ENCODE data around the gene FKBP1B. TPM values are rescaled to one million over a fixed set of nuclear protein-coding genes. Genes with fewer than 3 reads are reported as not detected.
A peak's percentile ranks its signal among the peaks of the same experiment; 100 is the strongest.

FKBP1B gene
- total RNA-seq, 4 donors from 2014 or later = 6.7 to 16.3 (median 10.9) TPM

DNA sequence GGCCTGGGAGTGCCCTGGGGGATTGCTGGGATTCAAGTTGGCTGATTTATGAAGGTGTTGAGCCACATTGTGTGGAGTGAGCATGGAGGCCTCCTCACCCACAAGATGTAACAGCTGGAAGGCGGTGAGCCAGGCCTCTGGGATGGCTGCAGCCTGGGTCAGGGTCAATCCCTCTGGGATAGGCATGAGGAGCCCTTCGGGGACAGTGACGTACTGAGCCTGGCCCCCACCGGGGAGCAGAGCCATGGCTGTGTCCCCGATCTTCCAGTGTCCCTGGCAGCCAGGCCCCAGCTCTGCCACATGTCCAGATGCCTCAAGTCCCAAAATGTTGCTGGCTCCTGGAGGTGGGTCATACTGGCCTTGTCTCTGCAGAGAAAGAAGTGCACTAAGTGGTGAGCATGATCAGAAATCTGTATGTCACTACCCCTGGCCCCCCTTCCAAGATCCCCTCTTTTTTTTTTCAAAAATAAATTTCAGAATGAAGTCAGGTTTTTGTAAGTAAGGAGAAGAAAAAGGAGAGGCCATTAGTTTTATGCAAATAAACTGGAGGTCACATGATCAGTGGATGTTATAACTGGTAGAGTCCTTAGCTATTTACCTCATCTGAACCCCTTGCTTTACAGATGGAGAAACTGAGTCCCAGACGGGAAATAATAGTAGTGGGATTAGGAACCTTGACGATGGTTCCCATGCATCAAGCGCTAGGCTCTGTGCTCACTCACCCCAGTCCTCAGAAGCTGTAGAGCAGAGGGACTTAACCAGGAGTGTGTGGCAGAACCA, 33.4 kb downstream of the FKBP1B start:
- Histone ChIP-seq H3K27ac (peak overlapping the region; percentile 80 to 96 (median 94)), H3K27me3 (no peaks in the 10 kb centered on the region), H3K9me3 (no peaks in the 10 kb centered on the region), H3K4me3 (peak overlapping the region; percentile 39 to 60 (median 54)), H3K36me3 (peaks cover 0 to 39% (median 0%) of the 10 kb centered on the region in 3 donors), H3K4me1 (peaks cover 0 to 8% (median 6%) of the 10 kb centered on the region in 4 donors)
- no peak for DNase-seq
- no peak for TF ChIP-seq POLR2A (IDR thresholded peaks at IDR 0.05)
- TF ChIP-seq, protein P1, sequence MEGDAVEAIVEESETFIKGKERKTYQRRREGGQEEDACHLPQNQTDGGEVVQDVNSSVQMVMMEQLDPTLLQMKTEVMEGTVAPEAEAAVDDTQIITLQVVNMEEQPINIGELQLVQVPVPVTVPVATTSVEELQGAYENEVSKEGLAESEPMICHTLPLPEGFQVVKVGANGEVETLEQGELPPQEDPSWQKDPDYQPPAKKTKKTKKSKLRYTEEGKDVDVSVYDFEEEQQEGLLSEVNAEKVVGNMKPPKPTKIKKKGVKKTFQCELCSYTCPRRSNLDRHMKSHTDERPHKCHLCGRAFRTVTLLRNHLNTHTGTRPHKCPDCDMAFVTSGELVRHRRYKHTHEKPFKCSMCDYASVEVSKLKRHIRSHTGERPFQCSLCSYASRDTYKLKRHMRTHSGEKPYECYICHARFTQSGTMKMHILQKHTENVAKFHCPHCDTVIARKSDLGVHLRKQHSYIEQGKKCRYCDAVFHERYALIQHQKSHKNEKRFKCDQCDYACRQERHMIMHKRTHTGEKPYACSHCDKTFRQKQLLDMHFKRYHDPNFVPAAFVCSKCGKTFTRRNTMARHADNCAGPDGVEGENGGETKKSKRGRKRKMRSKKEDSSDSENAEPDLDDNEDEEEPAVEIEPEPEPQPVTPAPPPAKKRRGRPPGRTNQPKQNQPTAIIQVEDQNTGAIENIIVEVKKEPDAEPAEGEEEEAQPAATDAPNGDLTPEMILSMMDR (IDR thresholded peaks at IDR 0.05) = no peak

DNA sequence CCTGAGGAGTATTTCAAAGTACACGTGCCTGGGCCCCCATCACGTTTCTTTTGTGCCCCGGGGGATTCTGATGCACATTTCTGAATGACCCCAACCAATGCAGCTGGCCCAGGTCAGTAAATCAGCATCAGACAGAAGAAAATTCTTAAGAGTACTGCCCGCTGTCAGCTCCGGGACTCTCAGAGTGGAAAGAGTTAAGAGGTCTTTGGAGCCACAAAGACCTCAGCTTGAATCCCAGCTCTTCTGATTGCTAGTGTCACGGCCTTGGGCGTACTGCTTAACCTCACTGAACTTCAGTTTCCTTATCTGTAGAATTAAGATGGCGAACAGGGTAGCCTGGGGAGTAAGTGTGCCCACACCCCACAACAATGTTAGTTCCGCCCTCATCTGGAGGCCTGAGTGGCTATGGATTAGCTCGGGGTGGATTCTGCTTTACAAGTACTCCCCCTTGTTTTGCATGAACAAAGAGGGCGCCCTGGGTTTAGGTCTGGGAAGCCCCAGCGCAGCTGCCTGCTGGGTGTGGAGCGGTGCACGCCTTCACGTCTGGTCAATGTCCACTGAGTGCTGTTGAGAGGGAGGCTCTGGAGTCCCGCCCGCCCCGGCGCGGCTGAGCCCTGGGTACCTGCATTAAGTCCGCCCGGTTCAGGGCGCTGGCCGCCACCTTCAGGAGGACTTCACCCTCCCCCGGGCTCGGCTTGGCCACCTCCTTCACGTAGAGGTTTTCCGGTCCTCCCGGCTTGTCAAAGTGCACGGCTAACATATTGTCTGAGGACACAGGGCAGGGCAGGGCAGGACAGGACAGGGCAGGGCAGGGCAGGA, 34.2 kb downstream of the FKBP1B start:
- Histone ChIP-seq H3K4me1 (peaks cover 0 to 7% (median 6%) of the 10 kb centered on the region in 4 donors), H3K27me3 (no peaks in the 10 kb centered on the region), H3K9me3 (no peaks in the 10 kb centered on the region), H3K4me3 (peak overlapping the region; percentile 39 to 60 (median 54)), H3K27ac (peak overlapping the region; percentile 80 to 96 (median 94)), H3K36me3 (peaks cover 0 to 40% (median 0%) of the 10 kb centered on the region in 3 donors)
- TF ChIP-seq, protein P1 (IDR thresholded peaks at IDR 0.05) = no peak
- peak; percentile 48 to 85 for TF ChIP-seq POLR2A (IDR thresholded peaks at IDR 0.05)
- peak; percentile 64 to 97 (median 95) for DNase-seq

DNA sequence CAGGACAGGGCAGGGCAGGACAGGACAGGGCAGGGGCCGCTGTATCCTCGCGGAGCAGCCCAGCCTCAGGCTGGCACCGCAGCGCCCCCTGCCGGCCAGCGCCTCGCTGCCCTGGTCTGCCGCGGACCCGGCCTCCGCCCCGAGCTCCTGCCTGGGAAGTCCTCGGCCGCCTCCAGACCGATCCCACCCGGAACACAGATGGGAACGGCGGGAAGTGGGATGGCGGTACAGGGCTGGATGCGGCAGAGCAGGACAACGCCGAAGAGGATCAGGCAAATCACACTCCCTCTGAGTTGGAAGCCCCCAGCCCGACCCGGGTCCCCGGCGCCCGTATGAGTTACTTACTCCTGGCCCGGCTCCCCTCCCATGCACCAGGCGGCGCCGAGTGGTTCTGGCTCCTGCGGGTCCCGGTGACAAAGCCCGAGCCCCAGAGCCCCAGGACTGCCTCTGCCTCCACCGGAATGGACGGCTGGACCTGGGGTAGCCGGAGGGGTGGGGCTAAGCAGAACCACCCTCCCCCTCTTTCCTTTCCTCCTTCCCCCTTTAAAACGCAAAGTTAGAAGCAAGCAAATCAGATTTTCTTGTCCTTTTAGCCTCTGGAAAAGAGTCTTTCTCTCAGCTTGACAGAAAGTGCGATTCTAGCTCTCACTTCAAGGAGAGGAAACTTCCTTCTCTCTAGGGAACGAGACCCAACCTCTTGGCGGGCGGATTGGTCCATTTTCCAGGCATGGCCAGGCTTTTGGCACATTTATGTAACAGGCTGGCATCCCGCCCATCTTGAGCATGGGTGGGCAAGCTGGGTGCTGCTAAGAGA, 35.1 kb downstream of the FKBP1B start, which contains the start of gene TP53I3:
Gene TP53I3 (minus strand): TSS at position 449 of the 814 bp plus-strand sequence. CDS start 508 bp downstream, outside the sequence.
- Histone ChIP-seq H3K27ac (peak within 1 kb of the TSS; percentile 80 to 96 (median 94)), H3K4me1 (peaks cover 0 to 7% (median 6%) of the 10 kb centered on the region in 4 donors), H3K27me3 (no peaks in the 10 kb centered on the region), H3K4me3 (peak within 1 kb of the TSS; percentile 39 to 60 (median 54)), H3K36me3 (peaks cover 0 to 35% (median 0%) of the 10 kb centered on the region in 3 donors), H3K9me3 (no peaks in the 10 kb centered on the region)
- peak; percentile 86 to 91 for TF ChIP-seq POLR2A (IDR thresholded peaks at IDR 0.05)
- TF ChIP-seq, protein P1 (IDR thresholded peaks at IDR 0.05) = peak; percentile 76 to 99 (median 99)
- DNase-seq = peak; percentile 82 to 93 (median 93)

DNA sequence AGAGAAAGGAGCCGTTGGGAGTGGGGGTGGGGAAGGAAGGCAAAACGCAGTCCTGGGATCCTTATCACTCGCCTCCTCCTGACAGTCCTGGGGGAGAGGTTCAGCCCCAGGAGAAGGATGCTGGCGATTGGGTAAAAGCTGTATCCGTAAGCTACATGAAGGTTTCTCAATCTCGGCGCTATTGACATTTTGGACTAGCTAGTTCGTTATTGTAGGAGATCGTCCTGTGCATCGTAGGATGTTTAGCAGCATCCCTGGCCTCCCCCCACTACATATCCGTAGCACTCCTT, 35.6 kb downstream of the FKBP1B start:
- peak in 1 of 3 donors; percentile 66 for DNase-seq
- Histone ChIP-seq H3K36me3 (peaks cover 0 to 30% (median 0%) of the 10 kb centered on the region in 3 donors), H3K27ac (peak overlapping the region; percentile 80 to 96 (median 94)), H3K4me3 (peak overlapping the region; percentile 39 to 60 (median 54)), H3K9me3 (no peaks in the 10 kb centered on the region), H3K4me1 (peaks cover 0 to 7% (median 6%) of the 10 kb centered on the region in 4 donors), H3K27me3 (no peaks in the 10 kb centered on the region)
- TF ChIP-seq, protein P1 (IDR thresholded peaks at IDR 0.05) = no peak
- no peak for TF ChIP-seq POLR2A (IDR thresholded peaks at IDR 0.05)

DNA sequence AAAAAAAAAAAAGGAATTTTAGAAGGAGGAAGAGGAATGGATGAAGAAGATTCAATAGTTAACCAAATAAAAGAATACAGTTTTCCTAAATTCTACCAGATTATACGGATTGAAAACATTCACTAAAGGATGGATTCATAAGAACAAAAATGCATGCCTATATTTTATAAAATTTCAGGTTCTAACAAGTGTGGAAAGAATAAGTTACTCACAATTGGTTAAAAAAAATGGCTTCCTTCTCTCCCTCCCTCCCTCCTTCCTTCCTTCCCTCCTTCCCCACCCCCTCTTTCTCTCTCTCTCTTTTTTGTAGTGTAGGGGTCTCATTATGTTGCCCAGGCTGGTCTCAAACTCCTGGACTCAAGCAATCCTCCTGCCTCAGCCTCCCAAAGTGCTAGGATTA, 36.7 kb downstream of the FKBP1B start:
- Histone ChIP-seq H3K36me3 (peaks cover 0 to 21% (median 0%) of the 10 kb centered on the region in 3 donors), H3K4me1 (peaks cover 0 to 7% (median 6%) of the 10 kb centered on the region in 4 donors), H3K9me3 (no peaks in the 10 kb centered on the region), H3K4me3 (no peak overlapping the region), H3K27ac (no peak overlapping the region), H3K27me3 (no peaks in the 10 kb centered on the region)
- no peak for DNase-seq
- TF ChIP-seq, protein P1 (IDR thresholded peaks at IDR 0.05) = no peak
- no peak for TF ChIP-seq POLR2A (IDR thresholded peaks at IDR 0.05)
